ENCODE results near the gene MT1M.

- TF ChIP-seq FOXP2 (optimal IDR thresholded peaks at IDR 0.05; ENCODE audit: control extremely low read depth, extremely low read length, insufficient read depth) = no peak
- TF ChIP-seq POLR2AphosphoS5 (IDR thresholded peaks at IDR 0.05; ENCODE audit: borderline replicate concordance, low read depth, low read length) = no peak
- TF ChIP-seq EZH2 (IDR thresholded peaks at IDR 0.05) = no peak
These were observed 21.1 kb upstream of the MT1M start for GRCh38 chr16:56611281-56611833.
